T-helper 22 cell (primary cell): ENCODE results near the gene ARMC12.

Source experiments
- DNase-seq: peaks from one replicate; pipeline ENCODE4 v3.0.0-alpha.2; 2020; ENCODE audit warnings: low read depth

The ARMC12 gene

GRCh38 chr6:35776364-35777215 lies 39.8 kb downstream of the ARMC12 start, which contains the start of gene CLPSL2:
Gene CLPSL2 (plus strand): TSS chr6:35776598. CDS start chr6:35776619, 21 bp downstream.
- no peak for DNase-seq

GRCh38 chr6:35777356-35778102 lies 40.7 kb downstream of the ARMC12 start:
- no peak for DNase-seq

- DNase-seq, result no peak
Observed at GRCh38 chr6:35778437-35778836, 41.6 kb downstream of the ARMC12 start.

GRCh38 chr6:35780719-35781118 lies 43.9 kb downstream of the ARMC12 start, which contains the start of gene CLPSL1:
Gene CLPSL1 (plus strand): TSS chr6:35781019. CDS start chr6:35781111, 92 bp downstream.
- no peak for DNase-seq

GRCh38 chr6:35781290-35781689 lies 44.5 kb downstream of the ARMC12 start:
- DNase-seq, result no peak

- no peak for DNase-seq
Observed at GRCh38 chr6:35782424-35782823, 45.6 kb downstream of the ARMC12 start.

- no peak for DNase-seq
Observed at GRCh38 chr6:35784200-35784599, 47.4 kb downstream of the ARMC12 start.

GRCh38 chr6:35786272-35786671 lies 49.4 kb downstream of the ARMC12 start:
- DNase-seq, result no peak

GRCh38 chr6:35786810-35787209 lies 50.0 kb downstream of the ARMC12 start:
- DNase-seq, result no peak

GRCh38 chr6:35787266-35788218 lies 50.7 kb downstream of the ARMC12 start:
- no peak for DNase-seq

GRCh38 chr6:35788423-35788982 lies 51.7 kb downstream of the ARMC12 start:
- no peak for DNase-seq

- DNase-seq, result no peak
Observed at GRCh38 chr6:35790683-35791082, 53.9 kb downstream of the ARMC12 start.

GRCh38 chr6:35794536-35795452 lies 58.0 kb downstream of the ARMC12 start:
- no peak for DNase-seq

GRCh38 chr6:35795453-35796071 lies 58.7 kb downstream of the ARMC12 start:
- no peak for DNase-seq

GRCh38 chr6:35796236-35796635 lies 59.4 kb downstream of the ARMC12 start:
- no peak for DNase-seq

GRCh38 chr6:35797837-35798526 lies 61.1 kb downstream of the ARMC12 start:
- no peak for DNase-seq
